GM10248 (cell line): Measurements from ENCODE around the gene EPS8L3.

Source experiments
- CTCF ChIA-PET: fragments of 300-600 bp; sonication (Branson Sonifier 250); formaldehyde crosslinking; extraction: SDS; loops from one replicate; lab custom pipeline; 2021; ENCODE audit warnings: antibody characterized with exemption; lab: Yijun Ruan, JAX
- POLR2A ChIA-PET: fragments of 350-650 bp; sonication (Branson Sonifier 250); formaldehyde crosslinking; extraction: SDS; loops from one replicate; lab custom pipeline; 2020; ENCODE audit warnings: antibody characterized with exemption; lab: Yijun Ruan, JAX
- DNase-seq: peaks from one replicate; pipeline ENCODE4 v3.0.0; 2012; ENCODE audit errors: extremely low spot score
- CTCF ChIP-seq: IDR thresholded peaks from 2 replicates; pipeline ENCODE4 v1.5.1; 2012; ENCODE audit warnings: mild to moderate bottlenecking, low read depth; ENCODE audit errors: extremely low read depth, missing control alignments, control extremely low read depth

The EPS8L3 gene, protein sequence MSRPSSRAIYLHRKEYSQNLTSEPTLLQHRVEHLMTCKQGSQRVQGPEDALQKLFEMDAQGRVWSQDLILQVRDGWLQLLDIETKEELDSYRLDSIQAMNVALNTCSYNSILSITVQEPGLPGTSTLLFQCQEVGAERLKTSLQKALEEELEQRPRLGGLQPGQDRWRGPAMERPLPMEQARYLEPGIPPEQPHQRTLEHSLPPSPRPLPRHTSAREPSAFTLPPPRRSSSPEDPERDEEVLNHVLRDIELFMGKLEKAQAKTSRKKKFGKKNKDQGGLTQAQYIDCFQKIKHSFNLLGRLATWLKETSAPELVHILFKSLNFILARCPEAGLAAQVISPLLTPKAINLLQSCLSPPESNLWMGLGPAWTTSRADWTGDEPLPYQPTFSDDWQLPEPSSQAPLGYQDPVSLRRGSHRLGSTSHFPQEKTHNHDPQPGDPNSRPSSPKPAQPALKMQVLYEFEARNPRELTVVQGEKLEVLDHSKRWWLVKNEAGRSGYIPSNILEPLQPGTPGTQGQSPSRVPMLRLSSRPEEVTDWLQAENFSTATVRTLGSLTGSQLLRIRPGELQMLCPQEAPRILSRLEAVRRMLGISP

DNA sequence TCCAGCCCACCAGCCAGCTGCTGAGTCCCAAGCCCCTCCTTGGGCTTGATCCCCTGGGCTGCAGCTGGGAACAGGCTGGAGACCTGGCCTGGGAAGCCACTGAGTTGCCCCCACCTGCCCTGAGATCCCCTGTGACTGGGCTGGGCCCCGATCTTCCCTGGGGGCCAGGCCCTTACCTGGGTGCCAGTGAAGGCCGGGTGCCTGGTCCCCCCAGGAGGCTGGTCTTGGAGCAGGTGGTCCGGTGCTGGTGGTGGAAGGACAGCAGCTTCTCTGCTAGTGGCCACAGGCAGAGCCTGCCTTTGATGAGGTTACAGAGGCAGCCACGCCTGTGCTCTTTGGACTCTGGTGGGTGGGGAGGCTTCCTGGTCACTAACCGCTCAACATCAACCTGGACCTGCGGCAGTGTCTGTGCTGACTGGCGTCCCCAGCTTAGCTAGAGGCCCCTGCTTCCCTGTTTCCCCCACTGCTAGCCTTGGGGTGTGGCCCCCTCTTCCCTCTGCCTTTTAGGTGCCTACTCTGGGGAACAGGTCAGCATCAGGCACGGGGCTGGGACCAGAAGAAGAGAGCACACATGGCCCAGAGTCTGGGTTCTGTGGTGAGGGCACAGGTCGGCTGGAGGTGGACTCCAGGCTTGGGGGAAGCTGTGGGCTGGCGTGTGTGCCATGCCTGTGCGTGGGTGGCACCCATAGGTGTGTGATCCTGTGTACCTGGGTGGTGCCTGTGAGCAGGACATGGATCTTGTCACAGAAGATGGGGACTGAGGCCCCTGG lies at the start of gene EPS8L3:
EPS8L3 (minus strand) TSS at position 278 of the 770 bp plus-strand sequence. CDS start 2,174 bp downstream, outside the sequence.
- ChIA-PET CTCF (interaction anchor here (0.6 to 3.3 kb wide), 2 partner anchors 11 to 121 kb away, joined by 3 to 37 read pairs; no protein-coding TSS in a partner anchor), POLR2A (no interaction called here)
- DNase-seq, result no peak
- no peak for TF ChIP-seq CTCF

- no peak for TF ChIP-seq CTCF
- ChIA-PET CTCF (interaction anchor here (1.2 to 3.4 kb wide), 5 partner anchors 12 to 199 kb away, joined by 3 to 15 read pairs (median 4); partner anchors contain the start of gene AHCYL1), POLR2A (no interaction called here)
- no peak for DNase-seq
Observed at GRCh38 chr1:109812691-109813393, 49.1 kb upstream of the EPS8L3 start.

- DNase-seq, result no peak
- CTCF ChIA-PET, result interaction anchor here (5.3 kb wide), 1 partner anchor 32 kb away, joined by 24 read pairs; no protein-coding TSS in a partner anchor
- POLR2A ChIA-PET, result no interaction called here
Observed at GRCh38 chr1:109808703-109809102, 45.0 kb upstream of the EPS8L3 start.

DNA sequence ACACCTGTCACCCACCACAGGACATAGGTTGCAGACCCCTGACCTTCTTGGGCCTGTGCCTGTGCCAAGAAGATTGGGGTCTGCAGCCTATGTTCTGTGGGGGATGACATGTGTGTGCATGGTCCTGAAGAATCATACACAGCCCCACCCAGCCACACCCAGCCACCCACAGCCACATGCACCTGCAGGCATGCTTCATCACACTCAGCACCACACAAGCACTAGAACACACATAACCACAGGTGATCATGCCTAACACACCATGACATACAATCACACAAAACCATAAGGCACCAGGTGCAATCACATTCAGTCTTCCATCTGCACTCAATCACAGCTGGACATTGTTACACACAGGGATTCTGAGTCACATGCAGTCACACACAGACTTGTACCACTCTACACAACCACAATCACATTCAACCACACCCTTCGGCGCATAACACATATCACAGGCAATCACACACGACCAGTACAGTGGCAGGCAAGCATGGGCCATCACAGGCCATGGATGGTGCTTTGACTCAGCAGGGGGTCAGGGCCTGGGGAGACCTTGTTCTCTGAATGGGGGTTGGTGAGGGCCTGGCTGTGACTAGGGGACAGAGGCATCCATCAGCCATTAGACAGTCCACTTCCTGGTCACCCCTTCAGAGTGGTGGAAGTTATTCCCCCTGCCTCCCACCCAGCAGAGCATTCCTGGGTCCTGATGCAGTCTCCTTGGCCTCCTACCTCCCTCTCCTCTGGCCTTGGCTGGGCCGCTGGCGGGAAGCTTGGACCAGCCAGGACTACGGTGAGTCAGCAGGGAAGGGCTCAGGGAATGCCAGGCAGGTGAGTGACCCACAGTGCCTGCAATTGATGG lies 44.3 kb upstream of the EPS8L3 start:
- CTCF ChIA-PET, result interaction anchor here (1.5 to 5.3 kb wide), 2 partner anchors 17 to 32 kb away, joined by 4 to 24 read pairs; no protein-coding TSS in a partner anchor
- POLR2A ChIA-PET, result no interaction called here
- no peak for DNase-seq
- TF ChIP-seq CTCF, result no peak

More at GRCh38 chr1:109808703-109809102, 45.0 kb upstream of the EPS8L3 start:
- no peak for TF ChIP-seq CTCF

DNA sequence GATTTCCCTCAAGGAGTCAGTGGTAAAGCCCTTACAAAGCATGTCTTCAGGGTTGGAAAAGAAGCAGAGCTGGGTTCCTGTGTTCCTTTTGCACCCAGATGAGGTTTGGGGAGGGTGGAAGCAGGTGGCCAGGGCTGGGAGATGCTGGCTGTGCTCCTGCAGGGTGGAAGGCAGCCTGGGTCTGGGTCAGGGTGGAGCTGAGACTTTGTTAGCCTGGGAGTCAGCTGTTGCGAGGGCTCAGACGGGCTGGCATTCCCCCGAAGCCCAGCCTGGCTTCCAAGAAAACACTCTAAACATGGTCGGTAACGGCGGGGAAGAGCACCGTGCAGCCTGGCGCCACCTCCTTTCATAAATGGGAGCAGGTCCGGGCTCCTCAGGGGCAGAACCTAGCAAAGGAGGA lies 43.7 kb upstream of the EPS8L3 start:
- POLR2A ChIA-PET, result no interaction called here
- TF ChIP-seq CTCF, result no peak
- CTCF ChIA-PET, result interaction anchor here (1.1 to 5.3 kb wide), 3 partner anchors 17 to 167 kb away, joined by 4 to 24 read pairs (median 5); no protein-coding TSS in a partner anchor
- no peak for DNase-seq
